ENCODE data around the gene ABHD6. TPM values are rescaled to one million over a fixed set of nuclear protein-coding genes. Genes with fewer than 3 reads are reported as not detected.
A peak's percentile ranks its signal among the peaks of the same experiment; 100 is the strongest.
"Not testable (repeated sequence)": the region's sequence is repeated elsewhere in the genome, so short reads cannot be mapped to it uniquely, and the experiment has no call there.

Gene ABHD6
- total RNA-seq, 2 experiments from 2014 or later: 1.1 to 1.6 TPM

DNA sequence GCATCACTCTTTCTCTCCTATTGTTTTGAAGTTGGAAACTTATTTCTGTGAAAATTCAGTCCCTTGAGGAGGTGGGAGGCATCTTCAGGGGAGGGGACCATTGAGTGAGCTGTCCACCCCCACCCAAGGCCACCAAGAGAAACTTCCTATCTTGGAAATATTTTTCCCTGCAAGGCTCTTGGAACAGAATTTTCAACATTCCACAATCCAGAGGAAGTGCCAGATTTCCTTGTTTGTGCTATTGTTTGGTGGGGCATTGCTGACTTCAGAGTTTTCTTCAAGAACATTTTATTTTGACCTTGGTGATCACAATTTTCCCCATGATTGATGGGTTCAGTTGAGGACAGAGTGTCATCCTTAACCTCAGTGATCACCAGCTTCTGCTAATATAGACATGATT is 38.8 kb upstream of the ABHD6 start:
- H3K4me3 Mint-ChIP-seq: no peak overlapping the region
- H3K9me3 Mint-ChIP-seq: peaks cover 2% of the 10 kb centered on the region
- H3K4me1 Mint-ChIP-seq (ENCODE audit: low read depth): peaks cover 6% of the 10 kb centered on the region
- peaks cover 4% of the 10 kb centered on the region for H3K36me3 Mint-ChIP-seq (ENCODE audit: low read depth)
- intact Hi-C loops (cut with micrococcal nuclease): loop anchor here (2.0 kb wide), 1 partner anchor 16 kb away; no protein-coding TSS in a partner anchor
- H3K27me3 Mint-ChIP-seq (ENCODE audit: low read depth): peaks cover 2% of the 10 kb centered on the region
- CTCF ChIA-PET: interaction anchor here (0.7 to 2.1 kb wide), 2 partner anchors 10 to 116 kb away, joined by 3 to 6 read pairs; no protein-coding TSS in a partner anchor
- no peak overlapping the region for H3K27ac Mint-ChIP-seq
- no peak for DNase-seq

DNA sequence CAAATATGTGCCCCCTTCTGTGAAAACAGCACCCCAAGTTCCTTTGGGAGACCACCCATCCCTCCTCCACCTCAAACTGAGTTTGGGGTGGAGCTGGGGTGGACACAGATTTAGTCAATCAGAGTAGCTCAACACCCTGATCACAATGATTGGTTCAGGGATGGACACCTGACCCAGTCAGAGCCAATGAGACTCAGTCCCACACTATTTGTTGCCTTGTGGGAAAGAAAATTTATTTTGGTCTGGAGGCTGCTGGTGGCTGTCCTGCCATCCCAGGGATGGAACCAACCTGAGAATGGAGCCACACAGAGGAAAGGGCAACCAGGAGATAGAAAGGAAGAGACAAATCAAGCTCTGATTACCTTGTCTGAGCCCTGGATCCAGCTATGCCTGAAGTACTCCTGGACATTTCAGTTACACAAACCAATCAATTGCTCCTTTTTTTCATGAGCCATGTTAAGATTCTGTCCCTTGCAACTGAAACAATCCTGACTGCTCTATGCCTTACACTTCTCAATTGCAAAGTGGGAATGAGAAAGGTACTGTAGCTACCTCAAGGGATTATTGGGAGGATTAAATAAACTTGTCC is 37.4 kb upstream of the ABHD6 start:
- intact Hi-C loops (cut with micrococcal nuclease): no loop called here
- Mint-ChIP-seq H3K27ac (no peak overlapping the region), H3K4me3 (no peak overlapping the region), H3K9me3 (peaks cover 2% of the 10 kb centered on the region), H3K4me1 (ENCODE audit: low read depth) (peaks cover 6% of the 10 kb centered on the region), H3K36me3 (ENCODE audit: low read depth) (peaks cover 4% of the 10 kb centered on the region), H3K27me3 (ENCODE audit: low read depth) (peaks cover 2% of the 10 kb centered on the region)
- CTCF ChIA-PET: interaction anchor here (0.9 to 1.7 kb wide), 3 partner anchors 12 to 17 kb away, joined by 3 to 8 read pairs (median 3); no protein-coding TSS in a partner anchor
- DNase-seq: no peak

DNA sequence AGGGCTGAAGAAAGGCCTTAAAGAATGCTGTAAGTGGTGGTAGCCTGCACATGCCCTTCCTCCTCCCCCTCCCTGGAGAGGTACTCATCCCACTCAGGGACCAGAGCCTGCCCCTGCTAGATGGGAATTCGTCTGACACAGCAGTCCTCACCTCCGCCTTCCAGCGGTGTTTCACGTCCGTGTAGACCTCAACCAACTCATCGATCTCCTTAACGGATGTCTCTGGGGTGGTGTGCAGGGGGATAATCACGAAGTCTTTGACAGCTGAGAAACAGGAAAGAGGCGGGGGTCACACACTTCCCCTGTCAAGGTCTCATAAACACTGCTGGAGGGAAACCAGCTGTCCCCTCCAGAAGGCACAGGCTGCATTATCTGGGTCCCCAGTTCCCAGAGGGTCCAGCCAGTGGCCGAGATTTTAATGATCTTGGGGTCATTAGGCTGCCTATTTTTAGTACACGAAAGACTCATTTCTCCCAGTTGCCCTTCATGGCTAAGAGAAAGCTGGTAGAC is 36.7 kb upstream of the ABHD6 start:
- no peak overlapping the region for H3K4me3 Mint-ChIP-seq
- CTCF ChIA-PET: interaction anchor here (0.9 to 1.7 kb wide), 3 partner anchors 12 to 16 kb away, joined by 3 to 8 read pairs (median 3); no protein-coding TSS in a partner anchor
- intact Hi-C loops (cut with micrococcal nuclease): no loop called here
- peaks cover 4% of the 10 kb centered on the region for H3K36me3 Mint-ChIP-seq (ENCODE audit: low read depth)
- DNase-seq: no peak
- peaks cover 2% of the 10 kb centered on the region for H3K27me3 Mint-ChIP-seq (ENCODE audit: low read depth)
- H3K4me1 Mint-ChIP-seq (ENCODE audit: low read depth): peaks cover 6% of the 10 kb centered on the region
- H3K9me3 Mint-ChIP-seq: peaks cover 2% of the 10 kb centered on the region
- no peak overlapping the region for H3K27ac Mint-ChIP-seq

DNA sequence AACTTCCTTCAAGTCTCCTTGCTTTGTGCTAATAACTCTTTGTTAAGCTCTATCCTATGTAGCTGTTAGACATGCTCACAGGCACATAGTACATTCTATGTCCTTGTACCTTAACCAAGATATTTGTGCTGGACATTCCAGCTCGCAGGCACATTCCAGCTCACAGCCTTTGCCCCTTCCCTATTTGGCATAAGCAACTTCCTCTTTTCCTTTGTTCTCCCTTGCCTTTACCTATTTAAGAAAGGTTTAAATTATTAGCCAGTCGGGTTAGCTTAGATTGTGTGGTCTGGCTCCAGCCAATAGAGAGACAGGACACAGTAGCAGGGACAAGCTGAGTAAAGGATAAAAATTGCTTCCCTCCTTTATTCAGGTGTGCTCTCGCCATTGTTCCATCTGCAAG is 36.1 kb upstream of the ABHD6 start:
- CTCF ChIA-PET: interaction anchor here (0.7 to 1.1 kb wide), 4 partner anchors 12 to 412 kb away, joined by 3 to 4 read pairs (median 4); no protein-coding TSS in a partner anchor
- DNase-seq; H3K27ac Mint-ChIP-seq; H3K9me3 Mint-ChIP-seq; H3K27me3 Mint-ChIP-seq (ENCODE audit: low read depth); H3K36me3 Mint-ChIP-seq (ENCODE audit: low read depth); H3K4me3 Mint-ChIP-seq; intact Hi-C loops (cut with micrococcal nuclease): not testable (repeated sequence)
- H3K4me1 Mint-ChIP-seq (ENCODE audit: low read depth): peaks cover 10% of the 10 kb centered on the region

DNA sequence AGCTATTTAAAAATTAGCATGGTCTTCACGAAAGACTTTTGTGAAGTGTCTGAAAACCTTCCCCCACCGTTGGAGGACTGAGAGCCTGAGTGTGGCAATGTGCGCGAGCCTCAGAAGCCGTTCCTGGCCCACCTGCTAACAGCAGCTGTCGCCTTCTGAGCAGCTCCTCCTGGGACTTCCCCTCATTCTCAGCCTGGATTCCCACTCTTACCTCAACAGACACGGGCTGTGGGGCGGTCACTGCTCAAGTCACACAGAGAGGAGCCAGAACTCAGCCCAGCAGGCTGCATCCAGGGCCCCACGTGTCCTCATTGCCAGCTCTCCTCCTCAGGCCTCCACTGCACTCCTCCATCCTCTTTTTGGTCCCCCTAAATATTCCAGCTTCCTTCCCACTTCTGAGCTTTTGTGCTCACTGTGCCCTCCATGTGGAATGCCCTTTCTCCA is 34.7 kb upstream of the ABHD6 start:
- peaks cover 2% of the 10 kb centered on the region for H3K9me3 Mint-ChIP-seq
- peaks cover 2% of the 10 kb centered on the region for H3K27me3 Mint-ChIP-seq (ENCODE audit: low read depth)
- H3K27ac Mint-ChIP-seq: no peak overlapping the region
- intact Hi-C loops (cut with micrococcal nuclease): no loop called here
- H3K4me3 Mint-ChIP-seq: no peak overlapping the region
- peaks cover 4% of the 10 kb centered on the region for H3K36me3 Mint-ChIP-seq (ENCODE audit: low read depth)
- DNase-seq: no peak
- CTCF ChIA-PET: interaction anchor here (0.7 to 1.7 kb wide), 5 partner anchors 14 to 941 kb away, joined by 3 to 8 read pairs (median 3); no protein-coding TSS in a partner anchor
- peaks cover 14% of the 10 kb centered on the region for H3K4me1 Mint-ChIP-seq (ENCODE audit: low read depth)

DNA sequence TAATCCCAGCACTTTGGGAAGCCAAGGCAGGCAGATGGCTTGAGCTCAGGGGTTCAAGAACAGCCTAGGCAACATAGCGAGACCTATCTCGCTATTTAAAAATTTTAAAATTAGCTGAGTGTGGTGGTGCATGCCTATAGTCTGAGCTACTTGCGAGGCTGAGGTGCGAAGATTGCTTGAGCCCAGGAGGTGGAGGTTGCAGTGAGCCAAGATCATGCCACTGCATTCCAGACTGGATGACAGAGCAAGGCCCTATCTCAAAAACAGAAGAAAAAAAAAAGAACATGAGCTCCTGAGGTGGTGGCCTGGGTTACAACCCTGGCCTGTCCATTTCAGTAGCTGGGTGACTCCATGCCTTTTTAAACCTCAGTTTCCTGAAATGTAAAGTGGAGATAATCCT is 34.1 kb upstream of the ABHD6 start:
- intact Hi-C loops (cut with micrococcal nuclease): no loop called here

DNA sequence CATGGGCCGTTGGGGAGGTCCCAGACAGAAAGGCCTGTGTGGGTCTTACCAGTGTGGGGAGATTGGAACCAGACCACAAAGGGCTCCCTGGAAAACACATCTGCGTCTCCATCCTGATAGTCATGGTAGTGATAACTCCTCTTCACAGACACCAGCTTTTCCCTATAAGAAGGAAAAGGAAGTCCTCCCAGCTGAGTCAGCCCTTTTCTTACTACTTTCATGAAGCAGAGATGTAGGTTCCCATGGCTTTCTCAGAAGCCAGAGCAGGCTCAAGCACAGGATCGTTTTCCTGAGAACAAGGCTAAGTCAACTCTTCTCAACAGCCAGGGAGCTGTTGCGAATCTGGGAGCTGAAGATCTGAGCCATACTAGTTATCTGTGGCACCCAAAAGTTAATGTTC is 32.9 kb upstream of the ABHD6 start:
- H3K9me3 Mint-ChIP-seq: peaks cover 2% of the 10 kb centered on the region
- intact Hi-C loops (cut with micrococcal nuclease): no loop called here
- peaks cover 4% of the 10 kb centered on the region for H3K36me3 Mint-ChIP-seq (ENCODE audit: low read depth)

More for the DNA sequence above, 34.1 kb upstream of the ABHD6 start:
- CTCF ChIA-PET: interaction anchor here (1.1 to 1.7 kb wide), 3 partner anchors 13 to 96 kb away, joined by 3 to 8 read pairs (median 3); no protein-coding TSS in a partner anchor
- Mint-ChIP-seq H3K4me1 (ENCODE audit: low read depth) (peaks cover 14% of the 10 kb centered on the region), H3K4me3 (no peak overlapping the region), H3K27me3 (ENCODE audit: low read depth) (peaks cover 2% of the 10 kb centered on the region), H3K9me3 (peaks cover 2% of the 10 kb centered on the region), H3K27ac (no peak overlapping the region), H3K36me3 (ENCODE audit: low read depth) (peaks cover 4% of the 10 kb centered on the region)
- DNase-seq: no peak

DNA sequence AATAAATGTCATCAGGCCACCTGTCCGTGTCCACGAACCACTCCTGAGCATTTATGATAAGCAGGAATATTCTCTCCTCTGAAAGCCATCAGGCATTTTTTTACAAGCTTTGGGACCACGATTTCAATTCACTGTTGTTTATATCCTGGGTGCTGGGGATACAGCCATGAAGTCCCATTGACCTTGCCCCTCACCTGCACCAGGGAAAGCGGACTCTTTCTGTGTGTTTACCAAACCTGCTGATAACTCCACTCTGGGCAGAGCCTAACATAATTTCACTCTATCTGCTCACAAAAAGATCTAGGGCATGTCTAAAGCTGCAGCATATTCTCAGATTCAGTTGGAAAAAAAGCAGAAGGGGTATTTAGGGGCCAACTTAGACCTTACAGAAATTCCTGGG is 31.6 kb upstream of the ABHD6 start:
- H3K9me3 Mint-ChIP-seq: peaks cover 2% of the 10 kb centered on the region
- no peak overlapping the region for H3K27ac Mint-ChIP-seq
- H3K36me3 Mint-ChIP-seq (ENCODE audit: low read depth): peaks cover 4% of the 10 kb centered on the region
- peaks cover 9% of the 10 kb centered on the region for H3K4me1 Mint-ChIP-seq (ENCODE audit: low read depth)
- CTCF ChIA-PET: no interaction called here
- H3K27me3 Mint-ChIP-seq (ENCODE audit: low read depth): peaks cover 5% of the 10 kb centered on the region
- no peak overlapping the region for H3K4me3 Mint-ChIP-seq
- intact Hi-C loops (cut with micrococcal nuclease): loop anchor here (1.0 kb wide), 1 partner anchor 8 kb away; no protein-coding TSS in a partner anchor
- no peak for DNase-seq

More for the DNA sequence above, 32.9 kb upstream of the ABHD6 start:
- Mint-ChIP-seq H3K4me3 (no peak overlapping the region), H3K4me1 (ENCODE audit: low read depth) (peaks cover 14% of the 10 kb centered on the region), H3K27me3 (ENCODE audit: low read depth) (peaks cover 2% of the 10 kb centered on the region), H3K27ac (no peak overlapping the region)
- no peak for DNase-seq
- CTCF ChIA-PET: interaction anchor here (0.9 to 1.5 kb wide), 3 partner anchors 12 to 38 kb away, joined by 3 to 4 read pairs (median 3); no protein-coding TSS in a partner anchor

DNA sequence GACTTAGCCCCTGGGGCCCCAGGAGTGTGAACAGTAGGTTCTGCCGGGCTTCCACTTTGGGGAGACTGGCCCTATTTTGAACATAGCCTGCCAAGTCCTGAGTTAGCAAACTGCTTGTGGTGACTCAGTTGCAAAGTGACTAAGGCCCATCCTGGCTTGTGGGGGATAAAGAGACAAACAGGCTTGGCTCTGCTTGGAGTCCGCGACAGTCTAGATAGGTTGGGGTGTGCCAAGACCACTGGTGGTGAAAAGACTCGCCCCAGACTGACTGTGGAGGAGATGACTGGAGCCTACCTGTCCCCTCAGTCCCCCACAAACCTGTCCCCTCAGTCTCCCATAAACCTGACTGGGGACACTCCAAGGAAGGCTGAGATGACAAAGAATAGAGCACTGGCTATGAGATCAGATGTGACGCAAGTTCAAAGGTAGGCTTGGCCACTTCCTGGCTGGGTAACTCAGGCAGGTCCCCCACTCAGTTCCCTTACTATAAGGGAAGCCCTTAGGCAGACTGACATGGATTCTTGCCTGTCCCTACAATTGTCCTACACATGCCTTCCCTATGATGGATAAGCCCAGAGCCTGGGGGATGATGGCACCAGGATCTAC is 31.1 kb upstream of the ABHD6 start:
- intact Hi-C loops (cut with micrococcal nuclease): loop anchor here (1.0 kb wide), 1 partner anchor 8 kb away; no protein-coding TSS in a partner anchor
- CTCF ChIA-PET: interaction anchor here (1.5 kb wide), 1 partner anchor 11 kb away, joined by 10 read pairs; no protein-coding TSS in a partner anchor
- Mint-ChIP-seq H3K27me3 (ENCODE audit: low read depth) (peaks cover 5% of the 10 kb centered on the region), H3K9me3 (peaks cover 2% of the 10 kb centered on the region), H3K4me3 (no peak overlapping the region), H3K27ac (no peak overlapping the region), H3K4me1 (ENCODE audit: low read depth) (peaks cover 9% of the 10 kb centered on the region), H3K36me3 (ENCODE audit: low read depth) (peaks cover 4% of the 10 kb centered on the region)
- DNase-seq: peak; percentile 64

DNA sequence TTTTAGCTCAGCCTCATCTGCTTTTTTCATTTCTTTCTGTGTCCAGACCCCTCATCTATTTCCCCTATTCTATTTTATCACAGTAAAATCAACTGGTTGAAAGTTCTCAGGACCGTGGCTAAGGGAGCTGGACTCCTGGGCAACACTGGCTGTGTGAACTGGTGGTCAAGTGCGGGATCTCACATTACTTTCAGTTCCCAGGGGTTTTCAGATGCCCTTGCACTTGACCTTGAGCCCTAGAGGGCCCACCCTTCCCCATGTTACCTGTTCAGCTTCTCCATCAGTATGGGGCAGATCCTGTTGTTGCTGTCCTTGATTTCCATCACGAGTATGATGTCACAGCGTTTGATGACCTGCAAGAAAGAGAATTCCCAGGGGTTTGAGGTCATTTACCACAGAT is 29.6 kb upstream of the ABHD6 start:
- peaks cover under 1% of the 10 kb centered on the region for H3K36me3 Mint-ChIP-seq (ENCODE audit: low read depth)
- no peak for DNase-seq
- CTCF ChIA-PET: interaction anchor here (0.6 to 1.5 kb wide), 4 partner anchors 10 to 1033 kb away, joined by 3 to 10 read pairs (median 5); no protein-coding TSS in a partner anchor
- H3K4me3 Mint-ChIP-seq: no peak overlapping the region
- H3K27me3 Mint-ChIP-seq (ENCODE audit: low read depth): peaks cover 5% of the 10 kb centered on the region
- H3K9me3 Mint-ChIP-seq: no peaks in the 10 kb centered on the region
- peaks cover 9% of the 10 kb centered on the region for H3K4me1 Mint-ChIP-seq (ENCODE audit: low read depth)
- intact Hi-C loops (cut with micrococcal nuclease): no loop called here
- no peak overlapping the region for H3K27ac Mint-ChIP-seq

DNA sequence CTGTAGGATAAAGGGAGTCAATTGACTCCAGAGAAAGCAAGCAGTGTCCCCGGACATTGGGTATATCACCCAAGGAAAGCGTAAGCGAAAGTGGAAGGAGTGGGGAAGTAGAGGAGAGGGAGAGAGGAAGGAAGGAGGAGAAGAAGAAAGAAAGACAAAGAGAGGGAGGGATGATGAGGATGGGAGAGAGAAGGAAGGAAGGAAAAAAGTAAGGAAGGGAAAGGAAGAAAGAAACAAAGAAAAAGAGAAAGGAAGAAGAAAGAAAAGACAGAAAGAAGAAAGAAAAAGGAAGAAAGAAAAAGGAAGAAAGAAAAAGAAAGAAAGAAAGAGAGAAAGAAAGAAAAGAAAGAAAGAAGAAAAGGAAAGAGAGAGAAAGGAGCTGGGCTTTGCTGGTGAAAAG is 27.7 kb upstream of the ABHD6 start:
- Mint-ChIP-seq H3K4me1 (ENCODE audit: low read depth) (peaks cover 18% of the 10 kb centered on the region), H3K27me3 (ENCODE audit: low read depth) (peaks cover 4% of the 10 kb centered on the region), H3K4me3 (no peak overlapping the region), H3K36me3 (ENCODE audit: low read depth) (no peaks in the 10 kb centered on the region), H3K27ac (no peak overlapping the region), H3K9me3 (no peaks in the 10 kb centered on the region)
- CTCF ChIA-PET: no interaction called here
- intact Hi-C loops (cut with micrococcal nuclease): no loop called here
- DNase-seq: no peak

DNA sequence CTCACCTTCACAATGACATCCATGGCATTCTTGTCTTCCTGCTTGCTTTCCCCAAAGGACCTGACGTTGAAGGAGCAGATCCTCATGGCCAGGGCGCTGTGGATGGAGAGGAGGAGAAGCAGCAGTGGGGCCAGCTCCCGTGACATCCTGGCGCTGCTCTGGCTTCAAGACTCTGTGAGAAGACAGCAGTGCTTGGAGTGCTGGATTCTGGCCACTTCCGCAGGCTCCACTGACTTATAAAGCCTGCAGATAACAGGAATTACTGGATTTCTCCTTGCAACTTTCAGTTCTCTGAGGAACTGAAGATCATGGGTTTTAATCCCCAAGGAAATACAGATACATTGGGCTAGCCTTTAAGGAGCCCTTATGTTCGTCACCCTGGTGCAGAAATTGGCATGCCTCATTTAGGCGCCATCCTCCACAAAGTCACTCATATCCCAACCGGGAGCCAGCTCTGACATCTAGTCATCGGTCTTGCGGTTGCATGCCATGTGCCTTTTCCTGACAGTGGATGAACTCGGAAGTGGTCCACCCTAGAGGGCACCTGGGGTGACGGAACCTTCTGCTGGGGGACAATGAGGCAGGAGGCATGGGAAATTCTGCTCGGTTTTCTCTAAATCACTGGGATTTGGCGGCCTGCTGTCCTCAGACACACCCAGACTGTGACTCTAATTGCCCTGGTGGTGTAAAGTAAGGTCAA is 26.7 kb upstream of the ABHD6 start, which contains the start of gene DNASE1L3:
Gene DNASE1L3, minus strand, starts transcription at position 212 of the 700 bp plus-strand sequence. Its CDS starts 66 bp downstream, at position 146.
- CTCF ChIA-PET: interaction anchor here (0.7 kb wide), 1 partner anchor 116 kb away, joined by 4 read pairs; no protein-coding TSS in a partner anchor
- no peak within 1 kb of the TSS for H3K4me3 Mint-ChIP-seq
- peaks cover 27% of the 10 kb centered on the region for H3K4me1 Mint-ChIP-seq (ENCODE audit: low read depth)
- peaks cover 4% of the 10 kb centered on the region for H3K27me3 Mint-ChIP-seq (ENCODE audit: low read depth)
- no peak for DNase-seq
- no peak within 1 kb of the TSS for H3K27ac Mint-ChIP-seq
- intact Hi-C loops (cut with micrococcal nuclease): no loop called here
- no peaks in the 10 kb centered on the region for H3K36me3 Mint-ChIP-seq (ENCODE audit: low read depth)
- no peaks in the 10 kb centered on the region for H3K9me3 Mint-ChIP-seq

Measured in activated naive CD4-positive, alpha-beta T cell treated with anti-CD3 and anti-CD28 coated beads for 36 hours (primary cell).